HCT116 (cell line): Measurements from ENCODE around the gene SORCS2. TPM values are rescaled to one million over a fixed set of nuclear protein-coding genes. Genes with fewer than 3 reads are reported as not detected.

ENCODE experiments used
- ATAC-seq: fragments of 200-7000 bp; cut with Tn5 transposase; 2 replicates; pipeline ENCODE4 v1.9.1; 2020; ENCODE audit warnings: mild to moderate bottlenecking, moderate library complexity
- BruUV-seq: library from RNA; stranded (reverse); fragments of 400-500 nt; replicated peaks from 2 replicates; lab custom pipeline; 2021; lab: Mats Ljungman, UMichigan
- CTCF ChIA-PET: fragments of 300-600 bp; sonication (Branson Sonifier 250); formaldehyde crosslinking; loops from one replicate; lab custom pipeline; 2021; ENCODE audit warnings: antibody characterized with exemption; lab: Charles Lee
- POLR2A ChIA-PET: fragments of 300-600, 350-600 bp; sonication (Branson Sonifier 250); formaldehyde crosslinking; loops from one replicate; lab custom pipeline; 2021; ENCODE audit warnings: antibody characterized with exemption; lab: Charles Lee
- RAD21 ChIA-PET, 2 experiments: fragments of 300-600 bp; sonication (Branson Sonifier 250); formaldehyde crosslinking; loops; one replicate each; lab custom pipeline; 2023; ENCODE audit warnings: low total read pairs in 2 of 2; ENCODE audit not compliant: uncharacterized antibody in 2 of 2, unreplicated experiment in 2 of 2, low non-redundant PET in 1 of 2; lab: Charles Lee
- DNase-seq: peaks from one replicate; pipeline ENCODE4 v3.0.0-alpha.2; 2010; ENCODE audit warnings: low read depth, low spot score
- H2AFZ ChIP-seq: fragments of 200-600 bp; shearing (Covaris generic), sonication (generic); 2 replicates; pipeline ENCODE4 v1.6.1; 2017; ENCODE audit warnings: low read depth, mixed run types, mixed read lengths, antibody characterized with exemption, low read length; ENCODE audit not compliant: poor library complexity, severe bottlenecking
- H3K27ac ChIP-seq: 2 replicates; pipeline ENCODE4 v1.5.1; 2012; ENCODE audit warnings: low read depth, low read length
- H3K27me3 ChIP-seq: fragments of 200-600 bp; sonication (generic); 2 replicates; pipeline ENCODE4 v1.6.1; 2016; ENCODE audit warnings: mixed run types, low read length, mixed read lengths; ENCODE audit not compliant: insufficient read depth
- H3K36me3 ChIP-seq, 2 experiments: fragments of 200-500 bp in 1 of 2; fragments of 200-600 bp in 1 of 2; sonication (Bioruptor generic) in 1 of 2; sonication (generic) in 1 of 2; 2 replicates each; pipeline versions ENCODE4 v1.5.1 to v1.6.1; 2014 to 2016; ENCODE audit warnings: low read length in 2 of 2, inconsistent platforms in 1 of 2, mixed read lengths in 1 of 2, mixed run types in 1 of 2; ENCODE audit not compliant: insufficient read depth in 2 of 2, control insufficient read depth in 1 of 2
- H3K4me1 ChIP-seq, 2 experiments: fragments of 200-600 bp in 1 of 2; sonication (generic) in 1 of 2; 2 replicates each; pipeline versions ENCODE4 v1.5.1 to v1.6.1; 2012 to 2017; ENCODE audit warnings: low read length in 2 of 2, inconsistent platforms in 1 of 2, mild to moderate bottlenecking in 1 of 2, mixed read lengths in 1 of 2, mixed run types in 1 of 2, moderate library complexity in 1 of 2; ENCODE audit not compliant: insufficient read depth in 2 of 2, control insufficient read depth in 1 of 2
- H3K4me2 ChIP-seq: fragments of 200-600 bp; sonication (generic); 2 replicates; pipeline ENCODE4 v1.6.1; 2017; ENCODE audit warnings: mixed run types, low read length, mixed read lengths
- H3K4me3 ChIP-seq, 2 experiments: fragments of 200-600 bp in 1 of 2; sonication (generic) in 1 of 2; replicated peaks in 1 of 2; 2 replicates each; pipeline ENCODE4 v1.5.1; 2011 to 2016; ENCODE audit warnings: low read length in 2 of 2, control low read depth in 1 of 2, low read depth in 1 of 2, mild to moderate bottlenecking in 1 of 2, mixed read lengths in 1 of 2, mixed run types in 1 of 2
- H3K79me2 ChIP-seq: fragments of 200-600 bp; sonication (generic); 2 replicates; pipeline ENCODE4 v1.6.1; 2017; ENCODE audit warnings: mild to moderate bottlenecking, mixed run types, low read length, moderate library complexity, mixed read lengths; ENCODE audit not compliant: insufficient read depth
- H3K9ac ChIP-seq: fragments of 200-600 bp; sonication (generic); 2 replicates; pipeline ENCODE4 v1.6.1; 2016; ENCODE audit warnings: low read length, mixed read lengths
- H3K9me2 ChIP-seq: fragments of 200-600 bp; sonication (generic), shearing (Covaris generic); 2 replicates; pipeline ENCODE4 v1.6.1; 2017; ENCODE audit warnings: mixed run types, mild to moderate bottlenecking, moderate library complexity; ENCODE audit not compliant: insufficient read depth
- H3K9me3 ChIP-seq, 2 experiments: fragments of 200-500 bp in 1 of 2; fragments of 200-600 bp in 1 of 2; sonication (Bioruptor generic) in 1 of 2; sonication (generic) in 1 of 2; 2 replicates each; pipeline ENCODE4 v1.6.1; 2014 to 2017; ENCODE audit warnings: low read length in 2 of 2, mixed read lengths in 2 of 2, inconsistent platforms in 1 of 2, low read depth in 1 of 2, mild to moderate bottlenecking in 1 of 2, mixed run types in 1 of 2, moderate library complexity in 1 of 2; ENCODE audit not compliant: control insufficient read depth in 1 of 2, insufficient read depth in 1 of 2
- H4K20me1 ChIP-seq: fragments of 200-600 bp; sonication (generic), shearing (Covaris generic); 2 replicates; pipeline ENCODE4 v1.6.1; 2017; ENCODE audit warnings: mixed run types, mild to moderate bottlenecking, moderate library complexity; ENCODE audit not compliant: insufficient read depth
- ATF3 ChIP-seq: IDR thresholded peaks from 2 replicates; pipeline ENCODE4 v1.6.1; 2012
- CBX3 ChIP-seq: IDR thresholded peaks from 2 replicates; pipeline ENCODE4 v1.6.1; 2012; ENCODE audit warnings: low read depth
- EGR1 ChIP-seq: IDR thresholded peaks from 2 replicates; pipeline ENCODE4 v1.6.1; 2012; ENCODE audit warnings: low read depth
- ELF1 ChIP-seq: IDR thresholded peaks from 2 replicates; pipeline ENCODE4 v1.6.1; 2012; ENCODE audit warnings: low read depth, borderline replicate concordance
- EZH2phosphoT487 ChIP-seq: fragments of 200-600 bp; IDR thresholded peaks from 2 replicates; pipeline ENCODE4 v1.6.1; 2018; ENCODE audit warnings: antibody characterized with exemption, borderline replicate concordance
- FOSL1 ChIP-seq: IDR thresholded peaks from 2 replicates; pipeline ENCODE4 v1.6.1; 2012; ENCODE audit warnings: low read depth
- JUND ChIP-seq: IDR thresholded peaks from 2 replicates; pipeline ENCODE4 v1.6.1; 2012
- POLR2A ChIP-seq: IDR thresholded peaks from 2 replicates; pipeline ENCODE4 v1.7.0; 2011; ENCODE audit warnings: borderline replicate concordance; ENCODE audit not compliant: insufficient read depth, insufficient read length; ENCODE audit errors: extremely low read depth
- POLR2AphosphoS5 ChIP-seq: IDR thresholded peaks from 2 replicates; pipeline ENCODE4 v1.6.1; 2011; ENCODE audit warnings: mild to moderate bottlenecking, low read depth, low read length, moderate library complexity
- RAD21 ChIP-seq: IDR thresholded peaks from 2 replicates; pipeline ENCODE4 v1.6.1; 2012; ENCODE audit warnings: low read depth, mild to moderate bottlenecking
- SP1 ChIP-seq: IDR thresholded peaks from 2 replicates; pipeline ENCODE4 v1.6.1; 2012; ENCODE audit warnings: low read depth
- TCF7L2 ChIP-seq: IDR thresholded peaks from 2 replicates; pipeline ENCODE4 v1.7.0; 2011; ENCODE audit warnings: borderline replicate concordance, inconsistent platforms; ENCODE audit not compliant: insufficient read depth, insufficient read length; ENCODE audit errors: extremely low read depth
- YY1 ChIP-seq: IDR thresholded peaks from 2 replicates; pipeline ENCODE4 v1.6.1; 2011; ENCODE audit warnings: low read length, low read depth, moderate library complexity, mild to moderate bottlenecking; ENCODE audit not compliant: insufficient replicate concordance; ENCODE audit errors: extremely low read depth
- ZBTB33 ChIP-seq: IDR thresholded peaks from 2 replicates; pipeline ENCODE4 v1.6.1; 2011; ENCODE audit warnings: mild to moderate bottlenecking, low read length, moderate library complexity; ENCODE audit not compliant: insufficient replicate concordance; ENCODE audit errors: extremely low read depth
- ZFX ChIP-seq: fragments of 450-650 bp; IDR thresholded peaks from 2 replicates; pipeline ENCODE4 v1.6.1; 2017
- ZNF274 ChIP-seq: fragments of 200-500 bp; sonication (Bioruptor generic); IDR thresholded peaks from 2 replicates; pipeline ENCODE4 v1.6.1; 2014; ENCODE audit warnings: mild to moderate bottlenecking, low read depth, low read length, inconsistent platforms
- intact Hi-C: fragments of 100-400 bp; cut with micrococcal nuclease; formaldehyde crosslinking; loops from 2 replicates; pipeline ENCODE4 v1.10.0; 2022
- total RNA-seq: library from RNA; stranded (reverse); gene quantifications from one replicate; pipeline ENCODE4 v1.2.1, GENCODE V29; 2021; ENCODE audit not compliant: unreplicated experiment
- TF ChIP-seq, protein P1 (sequence below), 3 experiments: fragments of 200-600 bp in 1 of 3; sonication (generic) in 1 of 3; IDR thresholded peaks in 2 of 3; conservative IDR thresholded peaks in 1 of 3; 2 replicates each; pipeline ENCODE4 v1.5.1; 2012 to 2017; ENCODE audit warnings: low read depth in 2 of 3, low read length in 2 of 3, antibody characterized with exemption in 1 of 3, borderline replicate concordance in 1 of 3, control low read depth in 1 of 3, mild to moderate bottlenecking in 1 of 3, mixed read lengths in 1 of 3, mixed run types in 1 of 3, moderate library complexity in 1 of 3; ENCODE audit not compliant: insufficient read depth in 1 of 3

The SORCS2 gene
- total RNA-seq, 1 experiment from 2014 or later = 0.37 TPM

GRCh38 chr4:7652906-7653305 is 460.6 kb downstream of the SORCS2 start (continued):
- no peak for TF ChIP-seq EGR1
- no peak for TF ChIP-seq ELF1
- no peak for TF ChIP-seq YY1

DNA sequence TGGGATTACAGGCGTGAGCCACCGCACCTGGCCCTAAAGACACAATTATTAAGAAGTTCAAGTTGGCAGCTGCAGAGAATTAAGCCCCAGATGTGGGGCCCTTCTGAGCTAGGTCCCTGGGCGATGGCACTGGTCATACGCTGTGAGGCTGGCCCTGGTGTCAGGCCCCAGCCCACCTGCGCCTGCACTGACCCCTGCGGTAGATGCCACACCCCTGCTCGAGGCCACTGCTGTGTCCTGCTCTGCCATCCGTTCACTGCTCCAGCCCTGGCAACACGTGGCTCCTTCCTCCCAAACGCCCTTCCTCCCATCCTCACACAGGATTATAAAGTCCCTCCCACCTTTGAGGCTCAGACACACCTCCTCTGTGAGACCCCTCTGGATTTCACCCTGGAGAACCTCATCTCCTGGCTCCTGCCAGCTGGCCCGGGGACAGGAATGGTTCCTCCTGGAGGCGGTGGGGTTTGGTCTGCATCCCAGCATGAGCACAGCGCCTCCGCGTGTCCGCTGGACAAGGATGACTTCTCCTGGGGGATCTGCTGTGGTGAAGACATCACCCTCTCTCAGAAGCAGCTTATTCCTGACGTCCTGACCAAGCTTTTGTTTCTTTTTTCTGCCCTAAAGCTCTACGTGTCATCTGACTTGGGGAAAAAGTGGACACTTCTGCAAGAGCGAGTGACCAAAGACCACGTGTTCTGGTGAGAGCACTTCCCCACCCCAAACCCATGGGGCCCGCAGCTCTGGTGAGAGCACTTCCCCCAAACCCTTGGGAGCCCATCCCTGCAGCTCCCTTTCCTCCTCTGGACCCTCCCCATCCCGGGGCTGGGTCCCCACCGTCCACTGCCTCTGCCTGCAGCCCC is 461.4 kb downstream of the SORCS2 start:
- Histone ChIP-seq H3K9ac (no peak overlapping the region), H2AFZ (no peak overlapping the region), H3K4me2 (no peak overlapping the region), H3K27ac (no peak overlapping the region), H3K36me3 (no peaks in the 10 kb centered on the region), H3K79me2 (no peaks in the 10 kb centered on the region), H3K4me1 (peaks cover 0 to 22% of the 10 kb centered on the region in 2 experiments; a peak in 2 of 4 replicates), H3K9me3 (no peaks in the 10 kb centered on the region), H3K4me3 (no peak overlapping the region), H3K27me3 (no peaks in the 10 kb centered on the region), H3K9me2 (no peaks in the 10 kb centered on the region), H4K20me1 (no peaks in the 10 kb centered on the region)
- intact Hi-C loops = no loop called here
- RAD21 ChIA-PET = no interaction called here
- POLR2A ChIA-PET = no interaction called here
- CTCF ChIA-PET = no interaction called here
- ATAC-seq = no peak
- no peak for DNase-seq
- BruUV-seq = no TSS peak
- TF ChIP-seq POLR2AphosphoS5 = no peak
- no peak for TF ChIP-seq JUND
- no peak for TF ChIP-seq ZNF274
- no peak for TF ChIP-seq ELF1
- no peak for TF ChIP-seq SP1
- no peak for TF ChIP-seq RAD21
- no peak for TF ChIP-seq EGR1
- TF ChIP-seq CBX3 = no peak
- no peak for TF ChIP-seq FOSL1
- TF ChIP-seq EZH2phosphoT487 = no peak
- TF ChIP-seq TCF7L2 = no peak
- no peak for TF ChIP-seq ATF3
- TF ChIP-seq ZFX = no peak
- TF ChIP-seq, protein P1, sequence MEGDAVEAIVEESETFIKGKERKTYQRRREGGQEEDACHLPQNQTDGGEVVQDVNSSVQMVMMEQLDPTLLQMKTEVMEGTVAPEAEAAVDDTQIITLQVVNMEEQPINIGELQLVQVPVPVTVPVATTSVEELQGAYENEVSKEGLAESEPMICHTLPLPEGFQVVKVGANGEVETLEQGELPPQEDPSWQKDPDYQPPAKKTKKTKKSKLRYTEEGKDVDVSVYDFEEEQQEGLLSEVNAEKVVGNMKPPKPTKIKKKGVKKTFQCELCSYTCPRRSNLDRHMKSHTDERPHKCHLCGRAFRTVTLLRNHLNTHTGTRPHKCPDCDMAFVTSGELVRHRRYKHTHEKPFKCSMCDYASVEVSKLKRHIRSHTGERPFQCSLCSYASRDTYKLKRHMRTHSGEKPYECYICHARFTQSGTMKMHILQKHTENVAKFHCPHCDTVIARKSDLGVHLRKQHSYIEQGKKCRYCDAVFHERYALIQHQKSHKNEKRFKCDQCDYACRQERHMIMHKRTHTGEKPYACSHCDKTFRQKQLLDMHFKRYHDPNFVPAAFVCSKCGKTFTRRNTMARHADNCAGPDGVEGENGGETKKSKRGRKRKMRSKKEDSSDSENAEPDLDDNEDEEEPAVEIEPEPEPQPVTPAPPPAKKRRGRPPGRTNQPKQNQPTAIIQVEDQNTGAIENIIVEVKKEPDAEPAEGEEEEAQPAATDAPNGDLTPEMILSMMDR (IDR thresholded peaks at IDR 0.05 in 2 of 3, conservative IDR thresholded peaks at IDR 0.05 in 1 of 3; ENCODE audit: borderline replicate concordance in 1 of 3, insufficient read depth in 1 of 3, low read depth in 2 of 3, low read length in 2 of 3) = no peak
- TF ChIP-seq POLR2A = no peak
- no peak for TF ChIP-seq ZBTB33
